Chondrocyte (in vitro differentiated cells): Measurements from ENCODE around the gene ACSM6. TPM values are rescaled to one million over a fixed set of nuclear protein-coding genes. Genes with fewer than 3 reads are reported as not detected.

Source experiments
- DNase-seq: peaks from one replicate; pipeline ENCODE4 v3.0.0; 2021; ENCODE audit warnings: mixed read lengths, low spot score
- H3K27ac Mint-ChIP-seq: one replicate; pipeline ENCODE4 v1.8.0; 2021; ENCODE audit warnings: mild to moderate bottlenecking, moderate library complexity, mixed read lengths; ENCODE audit not compliant: unreplicated experiment
- H3K27me3 Mint-ChIP-seq: 2 replicates; pipeline ENCODE4 v1.8.0; 2021; ENCODE audit warnings: low read depth, mixed read lengths
- H3K36me3 Mint-ChIP-seq: 2 replicates; pipeline ENCODE4 v1.8.0; 2021; ENCODE audit warnings: low read depth, mixed read lengths
- H3K4me1 Mint-ChIP-seq: 2 replicates; pipeline ENCODE4 v1.8.0; 2021; ENCODE audit warnings: low read depth, mild to moderate bottlenecking, mixed read lengths
- H3K4me3 Mint-ChIP-seq: one replicate; pipeline ENCODE4 v1.8.0; 2021; ENCODE audit warnings: mild to moderate bottlenecking, moderate library complexity, mixed read lengths; ENCODE audit not compliant: unreplicated experiment
- H3K9me3 Mint-ChIP-seq: 2 replicates; pipeline ENCODE4 v1.8.0; 2021; ENCODE audit warnings: low read depth, mixed read lengths
- total RNA-seq: library from RNA; stranded (reverse); gene quantifications from 3 replicates; pipeline ENCODE4 v1.2.1, GENCODE V29; 2021
- TF ChIP-seq, protein P1 (sequence below): fragments of 200-600 bp; sonication (generic); IDR thresholded peaks from 2 replicates; pipeline ENCODE4 v1.5.0; 2021; ENCODE audit warnings: antibody characterized with exemption, mild to moderate bottlenecking, moderate library complexity

ACSM6 gene
- total RNA-seq, 1 donor from 2014 or later: not detected

DNA sequence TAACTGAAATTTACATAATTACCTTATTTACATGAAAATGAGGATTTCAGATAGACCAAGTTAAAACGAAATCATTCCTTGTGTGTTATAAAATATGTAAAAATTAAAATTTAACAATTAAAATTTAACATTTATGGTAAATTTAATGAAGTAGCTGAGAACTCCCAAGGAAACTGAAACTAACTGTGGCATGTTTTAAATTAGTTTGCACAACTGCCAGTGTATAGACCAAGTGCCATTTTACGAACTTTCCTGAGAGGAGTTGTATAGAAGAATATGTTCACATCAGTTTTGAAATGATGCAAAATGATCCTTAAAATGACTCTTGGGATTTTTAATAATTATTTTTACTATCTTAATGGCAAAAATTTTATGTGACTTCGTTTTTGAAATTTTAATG lies 73.2 kb downstream of the ACSM6 start:
- H3K4me3 Mint-ChIP-seq: no peak overlapping the region
- H3K4me1 Mint-ChIP-seq: peaks cover 47% of the 10 kb centered on the region
- peaks cover 23% of the 10 kb centered on the region for H3K36me3 Mint-ChIP-seq
- H3K27me3 Mint-ChIP-seq: no peaks in the 10 kb centered on the region
- H3K27ac Mint-ChIP-seq: no peak overlapping the region
- TF ChIP-seq, protein P1, sequence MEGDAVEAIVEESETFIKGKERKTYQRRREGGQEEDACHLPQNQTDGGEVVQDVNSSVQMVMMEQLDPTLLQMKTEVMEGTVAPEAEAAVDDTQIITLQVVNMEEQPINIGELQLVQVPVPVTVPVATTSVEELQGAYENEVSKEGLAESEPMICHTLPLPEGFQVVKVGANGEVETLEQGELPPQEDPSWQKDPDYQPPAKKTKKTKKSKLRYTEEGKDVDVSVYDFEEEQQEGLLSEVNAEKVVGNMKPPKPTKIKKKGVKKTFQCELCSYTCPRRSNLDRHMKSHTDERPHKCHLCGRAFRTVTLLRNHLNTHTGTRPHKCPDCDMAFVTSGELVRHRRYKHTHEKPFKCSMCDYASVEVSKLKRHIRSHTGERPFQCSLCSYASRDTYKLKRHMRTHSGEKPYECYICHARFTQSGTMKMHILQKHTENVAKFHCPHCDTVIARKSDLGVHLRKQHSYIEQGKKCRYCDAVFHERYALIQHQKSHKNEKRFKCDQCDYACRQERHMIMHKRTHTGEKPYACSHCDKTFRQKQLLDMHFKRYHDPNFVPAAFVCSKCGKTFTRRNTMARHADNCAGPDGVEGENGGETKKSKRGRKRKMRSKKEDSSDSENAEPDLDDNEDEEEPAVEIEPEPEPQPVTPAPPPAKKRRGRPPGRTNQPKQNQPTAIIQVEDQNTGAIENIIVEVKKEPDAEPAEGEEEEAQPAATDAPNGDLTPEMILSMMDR: no peak
- no peak for DNase-seq
- H3K9me3 Mint-ChIP-seq: no peaks in the 10 kb centered on the region

DNA sequence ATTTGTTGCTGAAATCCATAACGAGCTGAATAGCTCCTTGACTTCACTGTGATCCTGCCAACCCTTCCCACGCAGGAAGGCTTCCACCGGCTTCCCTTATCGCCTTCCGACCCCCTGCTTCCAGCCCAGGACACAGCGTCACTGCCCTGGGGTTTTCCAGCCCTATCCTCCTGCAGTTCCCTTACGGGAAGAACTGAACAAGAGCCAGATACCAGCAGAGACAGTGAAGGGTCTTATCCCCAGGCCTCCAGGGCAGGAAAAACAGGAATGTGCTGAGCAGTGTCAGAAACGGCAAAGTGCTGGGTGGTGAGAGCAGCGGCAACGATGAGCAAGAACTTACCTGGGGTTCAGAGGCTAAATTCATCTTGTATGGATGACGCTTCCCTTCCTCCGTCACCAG lies 74.4 kb downstream of the ACSM6 start:
- peaks cover 20% of the 10 kb centered on the region for H3K36me3 Mint-ChIP-seq

DNA sequence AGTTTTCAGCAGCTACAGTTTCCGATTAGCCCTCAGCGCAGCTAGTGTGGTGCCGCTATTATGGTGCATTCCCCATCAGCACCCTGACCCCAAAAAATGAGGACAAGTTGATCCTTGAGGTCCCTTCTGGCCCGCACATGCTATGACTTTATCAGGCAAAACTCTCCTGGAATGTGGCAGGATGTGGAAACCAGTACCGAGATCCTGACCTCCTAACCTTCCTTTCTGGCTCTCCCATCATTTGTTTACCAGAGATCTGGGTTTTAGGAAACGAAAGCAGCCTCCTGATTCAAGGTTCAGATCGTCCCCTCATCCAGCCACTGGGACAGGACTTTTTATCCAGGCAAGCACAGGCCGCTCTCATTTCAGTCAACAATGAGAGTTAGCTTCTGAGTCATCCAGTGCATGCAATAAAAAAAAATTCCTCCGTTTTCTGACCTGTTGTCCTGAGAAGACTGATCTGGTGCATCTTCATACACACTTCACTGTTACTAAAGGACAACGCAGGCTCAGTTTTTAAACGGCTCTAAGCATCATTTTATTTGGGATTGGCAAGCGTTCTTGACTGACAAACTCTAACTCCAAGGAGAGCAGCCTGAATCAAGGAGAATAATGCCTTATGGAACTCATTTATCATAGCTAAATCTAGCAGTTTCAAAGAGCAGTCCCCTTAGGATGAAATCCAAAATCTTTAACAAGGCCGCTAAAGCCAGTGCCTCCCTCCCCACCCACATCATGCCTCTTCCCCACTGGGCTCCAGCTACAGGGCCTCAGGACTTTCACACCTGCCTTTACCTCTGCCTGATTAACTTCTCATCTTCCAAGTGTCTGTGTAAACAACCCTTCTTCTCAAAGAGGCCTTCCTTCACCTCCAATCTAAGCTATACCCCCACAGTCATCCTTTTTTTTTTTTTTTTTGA lies 79.6 kb downstream of the ACSM6 start:
- no peak for DNase-seq
- Mint-ChIP-seq H3K27ac (peak overlapping the region; percentile 98), H3K9me3 (no peaks in the 10 kb centered on the region), H3K27me3 (no peaks in the 10 kb centered on the region), H3K4me3 (peak overlapping the region; percentile 56), H3K36me3 (peaks cover 10% of the 10 kb centered on the region), H3K4me1 (peaks cover 55% of the 10 kb centered on the region)
- TF ChIP-seq, protein P1: no peak

More for the DNA sequence above, 74.4 kb downstream of the ACSM6 start:
- Mint-ChIP-seq H3K27ac (peak overlapping the region; percentile 96), H3K4me1 (peaks cover 44% of the 10 kb centered on the region), H3K4me3 (peak overlapping the region; percentile 34), H3K27me3 (no peaks in the 10 kb centered on the region), H3K9me3 (no peaks in the 10 kb centered on the region)
- DNase-seq: no peak
- TF ChIP-seq, protein P1: no peak

GRCh38 chr10:95275726-95276366 lies 81.8 kb downstream of the ACSM6 start:
- peak overlapping the region; percentile 63 for H3K27ac Mint-ChIP-seq
- peaks cover 66% of the 10 kb centered on the region for H3K4me1 Mint-ChIP-seq
- no peak for DNase-seq
- TF ChIP-seq, protein P1: no peak
- peaks cover 2% of the 10 kb centered on the region for H3K36me3 Mint-ChIP-seq
- no peaks in the 10 kb centered on the region for H3K27me3 Mint-ChIP-seq
- H3K9me3 Mint-ChIP-seq: no peaks in the 10 kb centered on the region
- no peak overlapping the region for H3K4me3 Mint-ChIP-seq

GRCh38 chr10:95276367-95277200 lies 82.5 kb downstream of the ACSM6 start:
- Mint-ChIP-seq H3K27ac (peak overlapping the region; percentile 29), H3K9me3 (no peaks in the 10 kb centered on the region), H3K27me3 (no peaks in the 10 kb centered on the region), H3K4me3 (no peak overlapping the region), H3K4me1 (peaks cover 71% of the 10 kb centered on the region), H3K36me3 (peaks cover 2% of the 10 kb centered on the region)
- TF ChIP-seq, protein P1: no peak
- no peak for DNase-seq
